GM20431 (cell line): ENCODE measurements around the gene USP26.
"Not testable (repeated sequence)": the region's sequence is repeated elsewhere in the genome, so short reads cannot be mapped to it uniquely, and the experiment has no call there.

Source experiments
- in situ Hi-C: fragments of 300-500 bp; cut with MseI, MboI; formaldehyde crosslinking; loops from one replicate; pipeline ENCODE4 v1.15.0; 2020; ENCODE audit warnings: low sequenced_read_pairs; ENCODE audit not compliant: unreplicated experiment

Gene USP26

GRCh38 chrX:133097031-133097430 is at the start of gene USP26:
Gene USP26, minus strand, starts transcription at chrX:133097109. Its CDS starts 68,889 bp downstream, at chrX:133028220.
- in situ Hi-C loops, result no loop called here

- in situ Hi-C loops, result no loop called here
These were observed 37.4 kb upstream of the USP26 start for GRCh38 chrX:133134282-133134681.

GRCh38 chrX:133120406-133120805 is 23.5 kb upstream of the USP26 start:
- in situ Hi-C loops, result no loop called here

GRCh38 chrX:133094098-133094731 is 2.7 kb downstream of the USP26 start:
- in situ Hi-C loops, result no loop called here

- in situ Hi-C loops, result no loop called here
These were observed 6.6 kb downstream of the USP26 start for GRCh38 chrX:133090236-133090809.

- in situ Hi-C loops, result no loop called here
These were observed 7.5 kb downstream of the USP26 start for GRCh38 chrX:133089411-133089810.

GRCh38 chrX:133085785-133086184 is 11.1 kb downstream of the USP26 start:
- in situ Hi-C loops, result no loop called here

- in situ Hi-C loops, result not testable (repeated sequence)
These were observed 11.9 kb downstream of the USP26 start for GRCh38 chrX:133085056-133085455.

- in situ Hi-C loops, result no loop called here
These were observed 13.0 kb downstream of the USP26 start for GRCh38 chrX:133083899-133084298.

- in situ Hi-C loops, result no loop called here
These were observed 14.9 kb downstream of the USP26 start for GRCh38 chrX:133081990-133082389.

GRCh38 chrX:133077856-133078255 is 19.1 kb downstream of the USP26 start:
- in situ Hi-C loops, result not testable (repeated sequence)

GRCh38 chrX:133072566-133072965 is 24.3 kb downstream of the USP26 start:
- in situ Hi-C loops, result no loop called here

- in situ Hi-C loops, result no loop called here
These were observed 28.4 kb downstream of the USP26 start for GRCh38 chrX:133068461-133068860.

GRCh38 chrX:133056341-133056740 is 40.6 kb downstream of the USP26 start:
- in situ Hi-C loops, result no loop called here

GRCh38 chrX:133054761-133055405 is 42.0 kb downstream of the USP26 start:
- in situ Hi-C loops, result no loop called here

GRCh38 chrX:133053861-133054598 is 42.9 kb downstream of the USP26 start:
- in situ Hi-C loops, result no loop called here

- in situ Hi-C loops, result no loop called here
These were observed 48.2 kb downstream of the USP26 start for GRCh38 chrX:133048751-133049150.

GRCh38 chrX:133046601-133047000 is 50.3 kb downstream of the USP26 start:
- in situ Hi-C loops, result no loop called here

- in situ Hi-C loops, result no loop called here
These were observed 50.9 kb downstream of the USP26 start for GRCh38 chrX:133045986-133046385.

- in situ Hi-C loops, result not testable (repeated sequence)
These were observed 52.6 kb downstream of the USP26 start for GRCh38 chrX:133044145-133044786.
